Heart left ventricle (tissue), 16 donors: Measurements from ENCODE around the gene PRDM5. TPM values are rescaled to one million over a fixed set of nuclear protein-coding genes. Genes with fewer than 3 reads are reported as not detected.
A peak's percentile ranks its signal among the peaks of the same experiment; 100 is the strongest.

ENCODE experiments used
- ATAC-seq, 4 donors: fragments of 200-7000 bp; cut with Tn5 transposase; one replicate each; pipeline ENCODE4 v1.9.1; 2020 to 2022; ENCODE audit warnings: moderate library complexity in 4 of 4, mild to moderate bottlenecking in 3 of 4, moderate number of reproducible peaks in 1 of 4
- DNase-seq, 5 donors: peaks; one replicate each; pipeline ENCODE4 v3.0.0-alpha.2; 2020
- H3K27ac ChIP-seq, 12 donors: fragments of 200-600 bp; sonication (generic) in 4 of 12; one replicate each; pipeline versions ENCODE4 v1.5.0 to v1.8.0; 2016 to 2022; ENCODE audit warnings: mild to moderate bottlenecking in 2 of 12
- H3K27me3 ChIP-seq, 9 donors: fragments of 200-600 bp; sonication (generic) in 2 of 9; one replicate each; pipeline versions ENCODE4 v1.5.1 to v1.8.0; 2016 to 2022; ENCODE audit warnings: mild to moderate bottlenecking in 3 of 9
- H3K36me3 ChIP-seq, 9 donors: fragments of 200-600 bp; sonication (generic) in 2 of 9; one replicate each; pipeline versions ENCODE4 v1.5.0 to v1.8.0; 2018 to 2022; ENCODE audit warnings: mild to moderate bottlenecking in 2 of 9
- H3K4me1 ChIP-seq, 12 donors: fragments of 200-600 bp; sonication (generic) in 4 of 12; one replicate each; pipeline versions ENCODE4 v1.5.0 to v1.8.0; 2016 to 2022; ENCODE audit warnings: mild to moderate bottlenecking in 3 of 12
- H3K4me3 ChIP-seq, 12 donors: fragments of 200-600 bp; sonication (generic) in 4 of 12; one replicate each; pipeline versions ENCODE4 v1.5.0 to v1.8.0; 2017 to 2022; ENCODE audit warnings: mild to moderate bottlenecking in 9 of 12, moderate library complexity in 4 of 12
- H3K9me3 ChIP-seq, 12 donors: fragments of 200-600 bp; sonication (generic) in 4 of 12; one replicate each; pipeline versions ENCODE4 v1.5.0 to v1.8.0; 2016 to 2022; ENCODE audit warnings: mild to moderate bottlenecking in 1 of 12
- CTCF ChIP-seq, 12 donors: fragments of 200-600 bp; sonication (generic) in 4 of 12; IDR thresholded peaks; one replicate each; pipeline versions ENCODE4 v1.5.0 to v1.8.0; 2018 to 2022; ENCODE audit warnings: antibody characterized with exemption in 12 of 12, mild to moderate bottlenecking in 5 of 12
- POLR2A ChIP-seq, 2 donors: fragments of 450-650 bp; IDR thresholded peaks; one replicate each; pipeline ENCODE4 v1.6.1; 2017; ENCODE audit warnings: antibody characterized with exemption in 2 of 2, mild to moderate bottlenecking in 2 of 2, moderate library complexity in 2 of 2
- WGBS, 4 donors: extraction: QIAGEN DNeasy Blood & Tissue Kit in 2 of 4; methylation state at CpG; one replicate each; pipeline versions ENCODE4 v1.1.5 to v1.1.7; 2013 to 2018; 5-methylcytosine and 5-hydroxymethylcytosine counted together
- intact Hi-C, 10 donors: fragments of 100-400 bp; cut with DNase I; formaldehyde crosslinking; loops; one replicate each; pipeline versions ENCODE4 v1.11.1 to v1.14.2; 2022
- polyA plus RNA-seq, 2 donors: library from polyadenylated mRNA; stranded (reverse); fragments of 200-250 nt; gene quantifications; one replicate each; pipeline ENCODE4 v1.2.3, GENCODE V29; 2013
- total RNA-seq, 9 donors: library from RNA; depleted of rRNA in 2 of 9; stranded (reverse); fragments of >200 nt in 2 of 9; fragmentation: NEBNext Ultra II Directional in 3 of 9; extraction: Animal tissue kit (Norgen Biotek cat#: 25700) in 3 of 9; gene quantifications; one replicate each; pipeline versions ENCODE4 v1.1.0 to v1.2.4, GENCODE V29; 2016 to 2023
- donor health status: ischemic (EF 13 %, LVEDD 7.1; RV severe dilation, severe dysfunction).
- donor health status: healthy with polysubstance abuse.
- donor health status: DM: no; HTN: yes; CAD: no.
- donor health status: DM: no; HTN: no; CAD: no.
- donor health status: ischemic (EF 25% LVEDD 6.9; RV normal size, moderate dysfunction).
- donor health status: ischemic (EF 25% LVEDD 5.7; RV mildly dilated, moderate dysfunction).
- donor health status: healthy.
- donor health status: DM: yes; HTN: yes; CAD: no.
- donor health status: ischemic (EF 35%, LVEDD 5.7; RV mildly dilated, moderate dysfunction).
- donor health status: nonischemic (EF 11% LVEDD 7.7; RV severe dilation, severe dysfunction).
- donor health status: DM: yes; HTN: yes; CAD: no.
- donor health status: PGD.
- donor health status: ischemic (EF 29% LVEDD 5.4; RV normal size, mild dysfunction).
- donor health status: nonischemic (EF 23%, LVEDD 6.1; RV moderate dilation, normal function).

PRDM5 gene
- total and polyA plus RNA-seq, 11 donors = 2.0 to 19.7 (median 9.1) TPM

GRCh38 chr4:120927801-120928409, 5.4 kb upstream of the PRDM5 start:
- TF ChIP-seq POLR2A (IDR thresholded peaks at IDR 0.05) = no peak
- no peak for TF ChIP-seq CTCF (IDR thresholded peaks at IDR 0.05)
- Histone ChIP-seq H3K27ac (no peak overlapping the region), H3K9me3 (no peaks in the 10 kb centered on the region), H3K4me3 (no peak overlapping the region), H3K27me3 (peaks cover 0 to 11% (median 0%) of the 10 kb centered on the region in 9 donors), H3K4me1 (peaks cover 0 to 9% (median 0%) of the 10 kb centered on the region in 12 donors), H3K36me3 (no peaks in the 10 kb centered on the region)
- no peak for DNase-seq
- intact Hi-C loops = loop anchor here in 4 of 10 donors (10.0 kb wide), 3 partner anchors 147 to 213 kb away; partner anchors contain the start of gene NDNF (in 3 of the 4)
- ATAC-seq = no peak

DNA sequence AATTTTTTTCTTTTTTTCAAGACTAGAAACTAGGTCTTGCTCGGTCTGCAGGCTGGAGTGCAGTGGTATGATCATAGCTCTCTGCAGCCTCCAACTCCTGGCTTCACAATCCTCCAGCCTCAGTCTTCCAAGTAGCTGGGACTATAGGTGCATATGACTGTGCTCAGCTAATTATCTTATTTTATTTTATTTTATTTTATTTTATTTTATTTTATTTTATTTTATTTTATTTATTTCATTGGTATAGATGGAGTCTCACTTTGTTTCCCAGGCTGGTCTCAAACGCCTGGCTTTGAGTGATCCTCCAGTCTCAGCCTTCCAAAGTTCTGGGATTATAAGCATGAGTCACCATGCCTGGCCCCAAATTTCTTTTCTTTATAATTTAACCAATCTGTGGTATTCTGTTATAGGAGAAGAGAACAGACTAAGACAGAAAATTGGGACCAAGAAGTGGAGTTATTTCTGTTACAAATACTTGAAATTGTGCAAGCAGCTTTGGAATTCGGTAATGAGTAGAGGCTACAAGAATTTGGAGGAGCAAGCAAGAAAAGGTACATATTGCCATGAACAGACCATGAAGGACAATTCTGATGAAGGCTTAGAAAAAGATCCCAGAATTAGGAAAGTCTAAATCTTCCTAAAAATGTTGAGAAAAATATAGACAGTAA, 4.0 kb upstream of the PRDM5 start:
- no peaks in the 10 kb centered on the region for H3K36me3 ChIP-seq
- no peak overlapping the region for H3K27ac ChIP-seq
- peaks cover 0 to 12% (median under 1%) of the 10 kb centered on the region in 12 donors for H3K4me1 ChIP-seq
- DNase-seq (no peak), ATAC-seq (no peak)
- intact Hi-C loops = loop anchor here in 4 of 10 donors (10.0 kb wide), 3 partner anchors 148 to 212 kb away; partner anchors contain the start of gene NDNF (in 3 of the 4)
- 89 to 94% (median 93%) methylated on average over 3 of the region's 3 CpGs for WGBS, 4 donors
- H3K9me3 ChIP-seq = no peaks in the 10 kb centered on the region
- no peak overlapping the region for H3K4me3 ChIP-seq
- peaks cover 0 to 20% (median 0%) of the 10 kb centered on the region in 9 donors for H3K27me3 ChIP-seq
- no peak for TF ChIP-seq CTCF (IDR thresholded peaks at IDR 0.05)
- no peak for TF ChIP-seq POLR2A (IDR thresholded peaks at IDR 0.05)

DNA sequence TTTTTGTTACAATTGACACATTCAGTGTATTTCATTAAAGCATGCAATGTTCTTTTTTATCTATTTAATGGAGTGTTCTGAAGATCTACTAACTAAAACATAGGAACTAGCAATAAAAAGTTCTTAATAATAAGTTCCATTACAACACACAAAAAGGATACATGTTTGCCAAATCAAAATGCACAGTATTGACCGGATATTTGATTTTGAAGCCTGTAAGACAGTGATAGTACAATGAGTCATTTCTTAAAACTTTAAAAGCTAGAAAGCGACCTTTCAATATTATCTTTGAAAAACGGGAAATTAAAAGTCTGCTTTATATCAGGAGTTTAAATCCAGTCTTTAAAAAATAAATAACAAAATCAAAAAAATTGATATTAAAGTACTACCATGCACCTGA, 2.4 kb upstream of the PRDM5 start:
- peaks cover 0 to 26% (median 15%) of the 10 kb centered on the region in 12 donors for H3K4me1 ChIP-seq
- H3K36me3 ChIP-seq = no peaks in the 10 kb centered on the region
- H3K9me3 ChIP-seq = no peaks in the 10 kb centered on the region
- no peak for ATAC-seq
- no peak for TF ChIP-seq CTCF (IDR thresholded peaks at IDR 0.05)
- no peak overlapping the region for H3K4me3 ChIP-seq
- H3K27ac ChIP-seq = no peak overlapping the region
- peaks cover 0 to 20% (median 0%) of the 10 kb centered on the region in 9 donors for H3K27me3 ChIP-seq
- no peak for DNase-seq
- 94 to 97% (median 96%) methylated on average over 3 of the region's 3 CpGs for WGBS, 4 donors
- intact Hi-C loops = loop anchor here in 8 of 10 donors (5.0 to 10.0 kb wide), 7 partner anchors 103 to 210 kb away; partner anchors contain the start of gene NDNF (in 8 of the 8)

DNA sequence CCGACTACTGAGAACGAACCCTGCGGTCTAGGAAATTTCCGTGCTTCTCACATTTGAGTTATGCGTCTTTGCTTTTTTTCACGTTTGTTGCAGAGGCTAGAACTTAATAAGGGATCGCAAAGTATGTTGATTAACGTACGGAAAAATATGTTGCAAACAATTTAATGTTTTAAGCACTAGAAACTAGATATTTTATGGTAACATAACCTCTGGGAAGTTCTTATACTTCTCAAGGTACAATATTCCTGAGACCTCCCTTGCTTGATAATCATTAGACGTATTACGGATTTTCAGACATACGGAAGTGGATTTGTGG, 639 bp upstream of the PRDM5 start:
- no peaks in the 10 kb centered on the region for H3K9me3 ChIP-seq
- H3K4me3 ChIP-seq = peak overlapping the region; percentile 61 to 97 (median 81)
- WGBS, 4 donors = 16 to 24% (median 19%) methylated on average over 12 of the region's 12 CpGs
- intact Hi-C loops = loop anchor here in 8 of 10 donors (5.0 to 10.0 kb wide), 7 partner anchors 101 to 208 kb away; partner anchors contain the start of gene NDNF (in 8 of the 8)
- TF ChIP-seq POLR2A (IDR thresholded peaks at IDR 0.05) (no peak), CTCF (IDR thresholded peaks at IDR 0.05) (no peak)
- no peaks in the 10 kb centered on the region for H3K36me3 ChIP-seq
- ATAC-seq (no peak), DNase-seq (no peak)
- peak overlapping the region; percentile 84 to 98 (median 95) for H3K27ac ChIP-seq
- H3K27me3 ChIP-seq = peaks cover 0 to 20% (median 0%) of the 10 kb centered on the region in 9 donors
- H3K4me1 ChIP-seq = peaks cover 0 to 40% (median 30%) of the 10 kb centered on the region in 12 donors
